ENCODE measurements around the gene CD3E. TPM values are rescaled to one million over a fixed set of nuclear protein-coding genes. Genes with fewer than 3 reads are reported as not detected.

CD3E gene
- total RNA-seq, 4 donors from 2014 or later = 0.38 to 3.4 (median 1.8) TPM

DNA sequence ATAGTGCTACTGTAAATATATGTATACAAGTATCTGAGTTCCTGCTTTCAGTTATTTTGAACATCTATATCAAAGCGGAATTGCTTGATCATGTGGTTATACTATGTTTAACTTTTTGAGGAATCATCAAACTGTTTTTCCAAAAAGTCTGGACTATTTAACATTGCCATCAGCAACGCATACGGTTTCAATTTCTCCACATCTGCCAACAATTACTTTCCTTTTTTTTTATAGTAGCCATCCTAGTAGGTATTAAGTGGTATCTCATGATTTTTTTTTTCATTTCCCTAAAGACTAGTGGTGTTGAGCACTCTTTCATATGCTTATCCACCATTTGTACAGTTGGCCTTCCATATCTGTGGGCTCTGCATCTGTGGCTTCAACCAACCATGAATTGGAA, 53.5 kb downstream of the CD3E start:
- TF ChIP-seq CTCF (IDR thresholded peaks at IDR 0.05; ENCODE audit: low read depth) = no peak

GRCh38 chr11:118359295-118359958, 54.9 kb downstream of the CD3E start, which contains the start of gene UBE4A:
TSS of gene UBE4A (plus strand) at chr11:118359600. CDS start at chr11:118365081, 5,481 bp downstream.
- no peak for TF ChIP-seq CTCF (IDR thresholded peaks at IDR 0.05; ENCODE audit: low read depth)

DNA sequence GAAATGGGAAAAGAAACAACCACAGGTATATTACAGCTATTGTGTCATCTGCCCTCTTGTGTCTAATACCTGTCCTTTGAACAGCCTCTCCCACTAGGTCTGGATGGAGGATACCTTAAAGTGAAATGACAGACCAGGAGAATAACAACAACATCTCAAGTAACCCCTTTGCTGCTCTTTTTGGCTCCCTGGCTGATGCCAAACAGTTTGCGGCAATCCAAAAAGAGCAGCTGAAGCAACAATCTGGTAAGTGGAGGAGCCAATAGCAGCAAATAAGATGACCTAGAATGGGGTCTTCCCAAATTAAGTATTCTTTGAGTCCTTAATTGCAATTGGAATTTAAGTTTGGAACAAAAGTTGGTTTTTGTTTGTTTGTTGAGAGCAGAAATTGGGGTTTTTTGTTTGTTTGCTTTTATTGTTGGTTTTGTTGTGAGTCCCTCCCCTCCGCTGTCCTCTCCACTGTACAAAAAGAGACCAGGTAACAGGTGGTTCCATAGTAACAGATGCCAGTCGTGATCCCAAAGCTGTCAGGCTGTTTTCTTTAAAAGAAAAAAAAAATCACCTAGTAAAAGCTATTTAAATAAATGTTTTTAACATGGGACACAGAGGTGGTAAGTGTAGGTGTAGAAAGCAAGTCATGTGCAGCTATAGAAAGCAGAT, 60.6 kb downstream of the CD3E start:
- no peak for TF ChIP-seq CTCF (IDR thresholded peaks at IDR 0.05; ENCODE audit: low read depth)

Small RNA genes within 50 kb of the gene (small RNA-seq; reads per million reads assigned to genes)
- not detected for gene AP001582.1

Other genes starting within 250 kb of the CD3E start
- 1 to 10 TPM in 1 of 4 donors, not detected in 3; 1.1 TPM for gene TMPRSS4, start 227.7 kb upstream of the CD3E start, total RNA-seq
- gene SMIM35, start 217.8 kb upstream of the CD3E start, total RNA-seq = not detected
- 1 to 10 TPM; 1.0 to 5.7 (median 3.2) TPM for gene SCN4B, start 151.9 kb upstream of the CD3E start, total RNA-seq
- under 1 TPM in 2 of 4 donors, not detected in 2; under 0.01 to 0.19 TPM for gene SCN2B, start 128.1 kb upstream of the CD3E start, total RNA-seq
- gene JAML, start 79.7 kb upstream of the CD3E start, total RNA-seq = 10 to 100 TPM in 2 of 4 donors, 1 to 10 TPM in 2; 2.8 to 51.7 (median 14.0) TPM
- gene MPZL3, start 52.4 kb upstream of the CD3E start, total RNA-seq = 1 to 10 TPM; 1.1 to 3.7 (median 2.0) TPM
- 10 to 100 TPM; 14.3 to 28.0 (median 17.7) TPM for gene MPZL2, start 40.4 kb upstream of the CD3E start, total RNA-seq
- 1 to 10 TPM in 3 of 4 donors, not detected in 1; 2.0 to 4.9 (median 2.4) TPM for gene CD3D, start 38.0 kb downstream of the CD3E start, total RNA-seq
- gene CD3G, start 39.6 kb downstream of the CD3E start, total RNA-seq = 1 to 10 TPM in 2 of 4 donors, under 1 TPM in 2; 0.38 to 2.1 (median 1.4) TPM
- 10 to 100 TPM; 44.8 to 57.7 (median 45.8) TPM for gene UBE4A, start 54.9 kb downstream of the CD3E start, total RNA-seq
- gene ATP5MG, start 96.9 kb downstream of the CD3E start, total RNA-seq = 10 to 100 TPM; 36.1 to 84.5 (median 42.8) TPM
- 10 to 100 TPM; 62.2 to 81.0 (median 69.8) TPM for gene KMT2A, start 131.8 kb downstream of the CD3E start, total RNA-seq
- 10 to 100 TPM in 1 of 4 donors, 1 to 10 TPM in 3; 3.1 to 71.0 (median 5.0) TPM for gene TTC36, start 222.7 kb downstream of the CD3E start, total RNA-seq
- 10 to 100 TPM in 3 of 4 donors, 1 to 10 TPM in 1; 6.8 to 21.9 (median 14.4) TPM for gene TMEM25, start 226.5 kb downstream of the CD3E start, total RNA-seq